Heart left ventricle (tissue), 16 donors: ENCODE data around the gene TMSB15C. TPM values are rescaled to one million over a fixed set of nuclear protein-coding genes. Genes with fewer than 3 reads are reported as not detected.
"Not testable (repeated sequence)": the region's sequence is repeated elsewhere in the genome, so short reads cannot be mapped to it uniquely, and the experiment has no call there.

ENCODE experiments used
- ATAC-seq, 4 donors: fragments of 200-7000 bp; cut with Tn5 transposase; one replicate each; pipeline ENCODE4 v1.9.1; 2020 to 2022; ENCODE audit warnings: moderate library complexity in 4 of 4, mild to moderate bottlenecking in 3 of 4, moderate number of reproducible peaks in 1 of 4
- DNase-seq, 5 donors: peaks; one replicate each; pipeline ENCODE4 v3.0.0-alpha.2; 2020
- H3K27ac ChIP-seq, 12 donors: fragments of 200-600 bp; sonication (generic) in 4 of 12; one replicate each; pipeline versions ENCODE4 v1.5.0 to v1.8.0; 2016 to 2022; ENCODE audit warnings: mild to moderate bottlenecking in 2 of 12
- H3K27me3 ChIP-seq, 9 donors: fragments of 200-600 bp; sonication (generic) in 2 of 9; one replicate each; pipeline versions ENCODE4 v1.5.1 to v1.8.0; 2016 to 2022; ENCODE audit warnings: mild to moderate bottlenecking in 3 of 9
- H3K36me3 ChIP-seq, 9 donors: fragments of 200-600 bp; sonication (generic) in 2 of 9; one replicate each; pipeline versions ENCODE4 v1.5.0 to v1.8.0; 2018 to 2022; ENCODE audit warnings: mild to moderate bottlenecking in 2 of 9
- H3K4me1 ChIP-seq, 12 donors: fragments of 200-600 bp; sonication (generic) in 4 of 12; one replicate each; pipeline versions ENCODE4 v1.5.0 to v1.8.0; 2016 to 2022; ENCODE audit warnings: mild to moderate bottlenecking in 3 of 12
- H3K4me3 ChIP-seq, 12 donors: fragments of 200-600 bp; sonication (generic) in 4 of 12; one replicate each; pipeline versions ENCODE4 v1.5.0 to v1.8.0; 2017 to 2022; ENCODE audit warnings: mild to moderate bottlenecking in 9 of 12, moderate library complexity in 4 of 12
- H3K9me3 ChIP-seq, 12 donors: fragments of 200-600 bp; sonication (generic) in 4 of 12; one replicate each; pipeline versions ENCODE4 v1.5.0 to v1.8.0; 2016 to 2022; ENCODE audit warnings: mild to moderate bottlenecking in 1 of 12
- CTCF ChIP-seq, 12 donors: fragments of 200-600 bp; sonication (generic) in 4 of 12; IDR thresholded peaks; one replicate each; pipeline versions ENCODE4 v1.5.0 to v1.8.0; 2018 to 2022; ENCODE audit warnings: antibody characterized with exemption in 12 of 12, mild to moderate bottlenecking in 5 of 12
- POLR2A ChIP-seq, 2 donors: fragments of 450-650 bp; IDR thresholded peaks; one replicate each; pipeline ENCODE4 v1.6.1; 2017; ENCODE audit warnings: antibody characterized with exemption in 2 of 2, mild to moderate bottlenecking in 2 of 2, moderate library complexity in 2 of 2
- WGBS, 4 donors: extraction: QIAGEN DNeasy Blood & Tissue Kit in 2 of 4; methylation state at CpG; one replicate each; pipeline versions ENCODE4 v1.1.5 to v1.1.7; 2013 to 2018; 5-methylcytosine and 5-hydroxymethylcytosine counted together
- intact Hi-C, 10 donors: fragments of 100-400 bp; cut with DNase I; formaldehyde crosslinking; loops; one replicate each; pipeline versions ENCODE4 v1.11.1 to v1.14.2; 2022
- polyA plus RNA-seq, 2 donors: library from polyadenylated mRNA; stranded (reverse); fragments of 200-250 nt; gene quantifications; one replicate each; pipeline ENCODE4 v1.2.3, GENCODE V29; 2013
- total RNA-seq, 9 donors: library from RNA; depleted of rRNA in 2 of 9; stranded (reverse); fragments of >200 nt in 2 of 9; fragmentation: NEBNext Ultra II Directional in 3 of 9; extraction: Animal tissue kit (Norgen Biotek cat#: 25700) in 3 of 9; gene quantifications; one replicate each; pipeline versions ENCODE4 v1.1.0 to v1.2.4, GENCODE V29; 2016 to 2023
- donor health status: ischemic (EF 13 %, LVEDD 7.1; RV severe dilation, severe dysfunction).
- donor health status: healthy with polysubstance abuse.
- donor health status: DM: no; HTN: yes; CAD: no.
- donor health status: DM: no; HTN: no; CAD: no.
- donor health status: ischemic (EF 25% LVEDD 6.9; RV normal size, moderate dysfunction).
- donor health status: ischemic (EF 25% LVEDD 5.7; RV mildly dilated, moderate dysfunction).
- donor health status: healthy.
- donor health status: DM: yes; HTN: yes; CAD: no.
- donor health status: ischemic (EF 35%, LVEDD 5.7; RV mildly dilated, moderate dysfunction).
- donor health status: nonischemic (EF 11% LVEDD 7.7; RV severe dilation, severe dysfunction).
- donor health status: DM: yes; HTN: yes; CAD: no.
- donor health status: PGD.
- donor health status: ischemic (EF 29% LVEDD 5.4; RV normal size, mild dysfunction).
- donor health status: nonischemic (EF 23%, LVEDD 6.1; RV moderate dilation, normal function).

Gene TMSB15C
- total and polyA plus RNA-seq, 11 donors: 0.08 to 0.54 (median 0.19) TPM; not detected in 4

DNA sequence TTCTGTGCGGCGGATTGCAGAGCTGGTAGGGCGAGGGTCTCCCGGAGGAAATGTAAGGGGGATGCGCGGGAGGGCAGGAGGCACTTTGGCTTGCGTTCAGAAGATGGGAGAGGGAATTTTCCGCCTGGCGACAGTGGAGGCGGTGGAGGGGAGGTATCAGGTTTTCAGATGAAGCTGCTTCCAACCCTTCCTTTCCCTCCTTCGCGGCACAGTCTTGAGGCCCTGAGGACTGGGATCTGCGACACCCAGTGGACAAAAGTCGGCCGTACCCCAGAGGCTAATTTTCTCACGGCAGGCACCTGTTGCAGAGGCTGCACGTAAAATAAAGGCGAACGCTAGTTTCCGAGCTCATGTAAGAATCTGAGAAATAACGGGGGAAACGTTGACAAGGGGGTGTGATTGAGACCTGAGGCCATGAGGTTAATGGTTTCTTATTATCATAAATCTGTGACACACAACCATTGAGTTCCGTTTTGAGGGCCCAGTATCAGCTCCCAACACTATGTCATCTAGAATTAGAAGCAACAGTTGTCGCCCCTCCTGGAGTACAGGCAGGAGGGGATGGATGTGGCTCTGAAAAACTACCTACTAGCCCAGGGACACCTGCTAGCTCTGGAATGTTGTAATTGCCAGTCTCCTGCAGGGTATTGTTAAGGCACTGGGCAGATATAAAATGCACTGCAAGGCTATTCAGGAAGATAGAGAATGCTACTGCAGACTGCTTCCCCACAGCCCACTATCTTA, 37.4 kb upstream of the TMSB15C start:
- TF ChIP-seq POLR2A (IDR thresholded peaks at IDR 0.05) (no peak), CTCF (IDR thresholded peaks at IDR 0.05) (peak; percentile 23 to 59 (median 40))
- 9 to 33% (median 21%) methylated on average over 24 of the region's 24 CpGs for WGBS, 4 donors
- intact Hi-C loops: no loop called here
- H3K4me3 ChIP-seq: peak overlapping the region in 11 of 12 donors; percentile 19 to 82 (median 62)
- DNase-seq (peak; percentile 29 to 48 (median 32)), ATAC-seq (peak; percentile 47 to 86 (median 70))
- H3K9me3 ChIP-seq: no peaks in the 10 kb centered on the region
- no peaks in the 10 kb centered on the region for H3K36me3 ChIP-seq
- peaks cover 0 to 13% (median 0%) of the 10 kb centered on the region in 12 donors for H3K4me1 ChIP-seq
- H3K27me3 ChIP-seq: peaks cover 0 to 28% (median 0%) of the 10 kb centered on the region in 9 donors
- peak overlapping the region in 1 of 12 donors; percentile 78 for H3K27ac ChIP-seq

DNA sequence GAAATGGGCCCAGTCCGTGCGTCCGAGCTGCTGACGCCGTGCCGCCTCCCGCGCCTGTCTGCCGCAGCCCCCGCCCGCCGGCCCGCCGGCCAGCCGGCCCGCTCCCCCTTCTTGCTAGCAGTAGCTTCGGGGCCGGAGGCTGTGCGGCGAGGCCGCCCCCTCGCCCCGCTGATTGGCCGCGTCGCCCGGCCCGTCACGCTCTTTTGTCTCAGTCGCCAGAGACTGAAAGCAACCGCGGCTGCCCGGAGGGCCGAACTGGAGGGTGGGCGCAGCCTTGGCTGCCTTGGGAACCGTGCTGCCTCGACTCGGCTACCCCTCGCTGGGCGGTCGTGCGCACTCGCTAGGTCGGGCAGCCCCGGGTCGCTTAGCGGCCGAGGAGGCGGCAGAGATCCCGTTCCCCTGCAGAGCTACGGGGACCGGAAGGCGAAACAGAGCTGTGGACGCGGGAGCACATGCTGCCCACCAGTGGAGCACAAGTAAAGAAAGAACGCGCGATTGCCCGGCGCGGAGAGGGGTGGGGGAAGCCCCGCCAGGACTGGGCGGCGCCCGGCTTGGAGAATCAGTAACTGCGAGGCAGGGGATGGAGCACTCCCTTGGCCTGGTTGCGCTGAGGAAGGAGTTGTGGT, 36.4 kb upstream of the TMSB15C start, which contains the start of gene ZCCHC18:
TSS of gene ZCCHC18 (plus strand) at position 198 of the 626 bp plus-strand sequence. CDS start 1,589 bp downstream, outside the sequence.
- intact Hi-C loops: no loop called here

GRCh38 chrX:104110491-104111240, 34.6 kb upstream of the TMSB15C start:
- 48 to 71% (median 62%) methylated on average over 6 of the region's 6 CpGs for WGBS, 4 donors
- Histone ChIP-seq H3K4me1 (peaks cover 0 to 13% (median 0%) of the 10 kb centered on the region in 12 donors), H3K27me3 (peaks cover 0 to 26% (median 0%) of the 10 kb centered on the region in 9 donors), H3K27ac (peak overlapping the region in 1 of 12 donors; percentile 78), H3K4me3 (peak overlapping the region in 1 of 12 donors; percentile 5)
- H3K36me3 ChIP-seq, H3K9me3 ChIP-seq, DNase-seq, ATAC-seq, intact Hi-C loops: not testable (repeated sequence)

More for the DNA sequence above, 36.4 kb upstream of the TMSB15C start, which contains the start of gene ZCCHC18:
- ATAC-seq (peak; percentile 46 to 90 (median 84)), DNase-seq (peak; percentile 41 to 72 (median 58))
- Histone ChIP-seq H3K9me3 (no peaks in the 10 kb centered on the region), H3K27ac (peak within 1 kb of the TSS in 11 of 12 donors; percentile 51 to 84 (median 72)), H3K4me3 (peak within 1 kb of the TSS; percentile 19 to 82 (median 62)), H3K36me3 (no peaks in the 10 kb centered on the region), H3K27me3 (peaks cover 0 to 26% (median 0%) of the 10 kb centered on the region in 9 donors), H3K4me1 (peaks cover 0 to 13% (median 0%) of the 10 kb centered on the region in 12 donors)
- TF ChIP-seq CTCF (IDR thresholded peaks at IDR 0.05) (no peak), POLR2A (IDR thresholded peaks at IDR 0.05) (peak in 1 of 2 donors; percentile 33)
- WGBS, 4 donors: 0 to 37% (median 19%) methylated on average over 62 to 67 of the region's 67 CpGs

DNA sequence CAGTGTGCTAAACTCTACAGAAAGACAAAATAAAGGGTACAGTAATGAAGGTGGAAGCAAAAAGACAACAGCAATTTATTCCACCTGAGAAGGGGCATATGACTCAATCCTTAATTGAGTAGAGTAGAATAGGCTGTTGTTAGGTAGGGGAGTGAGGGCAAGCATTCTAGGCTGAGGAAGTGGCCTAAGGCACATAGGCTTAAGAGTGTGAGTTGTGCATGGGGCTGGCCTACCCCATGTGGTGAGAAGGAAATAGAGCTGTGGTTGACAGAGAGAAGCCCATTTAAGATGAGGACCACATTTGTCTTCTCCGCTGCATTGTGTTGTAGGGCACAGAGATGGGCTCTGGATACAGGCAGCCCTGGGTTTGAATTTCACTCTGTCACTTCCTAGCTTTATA, 32.9 kb upstream of the TMSB15C start:
- H3K9me3 ChIP-seq: no peaks in the 10 kb centered on the region
- WGBS, 4 donors: 67 to 100% (median 95%) methylated on average over 1 of the region's 1 CpG

More for the DNA sequence above, 32.9 kb upstream of the TMSB15C start:
- TF ChIP-seq CTCF (IDR thresholded peaks at IDR 0.05) (no peak), POLR2A (IDR thresholded peaks at IDR 0.05) (no peak)
- Histone ChIP-seq H3K4me1 (peaks cover 0 to 19% (median 0%) of the 10 kb centered on the region in 12 donors), H3K27me3 (peaks cover 0 to 26% (median 0%) of the 10 kb centered on the region in 9 donors), H3K27ac (no peak overlapping the region), H3K36me3 (no peaks in the 10 kb centered on the region), H3K4me3 (no peak overlapping the region)
- ATAC-seq (no peak), DNase-seq (no peak)
- intact Hi-C loops: no loop called here
